IPS-NIHi7 (cell line): ENCODE data around the gene RABAC1.

ENCODE experiments used
- DNase-seq: peaks from one replicate; pipeline ENCODE4 v3.0.0; 2012; ENCODE audit warnings: mixed read lengths; ENCODE audit errors: extremely low spot score

RABAC1 gene

GRCh38 chr19:41928754-41929535, 30.2 kb downstream of the RABAC1 start:
- no peak for DNase-seq

DNA sequence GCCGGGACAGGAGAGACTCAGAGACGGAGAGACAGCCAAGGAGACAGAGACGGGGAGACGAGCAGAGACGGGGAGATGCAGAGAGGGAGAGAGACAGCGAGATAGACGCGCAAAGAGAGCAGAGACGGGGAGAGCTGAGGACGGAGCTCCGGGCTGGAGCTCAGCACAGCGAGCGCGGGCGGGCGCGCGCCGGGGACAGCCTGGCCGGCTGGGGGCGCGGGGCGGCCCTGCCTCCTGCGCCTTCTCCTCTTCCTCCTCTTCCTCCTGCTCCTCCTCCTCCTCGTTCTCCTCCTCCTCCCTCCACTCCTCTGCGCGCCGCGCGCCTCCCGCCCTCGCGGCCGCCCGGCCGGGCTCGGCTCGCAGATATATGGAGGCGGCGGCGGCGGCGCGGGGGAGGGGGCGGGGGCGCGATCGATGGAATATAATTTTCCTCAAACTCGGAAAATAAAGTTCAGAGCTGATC, 30.9 kb downstream of the RABAC1 start, which contains the start of gene ERFL:
Gene ERFL (minus strand): TSS at position 229 of the 463 bp plus-strand sequence. CDS start 15,530 bp downstream, outside the sequence.
- DNase-seq, result no peak

GRCh38 chr19:41927497-41928192, 31.5 kb downstream of the RABAC1 start:
- DNase-seq, result peak; percentile 70

- DNase-seq, result no peak
Measured at GRCh38 chr19:41926763-41927496, 32.2 kb downstream of the RABAC1 start.

DNA sequence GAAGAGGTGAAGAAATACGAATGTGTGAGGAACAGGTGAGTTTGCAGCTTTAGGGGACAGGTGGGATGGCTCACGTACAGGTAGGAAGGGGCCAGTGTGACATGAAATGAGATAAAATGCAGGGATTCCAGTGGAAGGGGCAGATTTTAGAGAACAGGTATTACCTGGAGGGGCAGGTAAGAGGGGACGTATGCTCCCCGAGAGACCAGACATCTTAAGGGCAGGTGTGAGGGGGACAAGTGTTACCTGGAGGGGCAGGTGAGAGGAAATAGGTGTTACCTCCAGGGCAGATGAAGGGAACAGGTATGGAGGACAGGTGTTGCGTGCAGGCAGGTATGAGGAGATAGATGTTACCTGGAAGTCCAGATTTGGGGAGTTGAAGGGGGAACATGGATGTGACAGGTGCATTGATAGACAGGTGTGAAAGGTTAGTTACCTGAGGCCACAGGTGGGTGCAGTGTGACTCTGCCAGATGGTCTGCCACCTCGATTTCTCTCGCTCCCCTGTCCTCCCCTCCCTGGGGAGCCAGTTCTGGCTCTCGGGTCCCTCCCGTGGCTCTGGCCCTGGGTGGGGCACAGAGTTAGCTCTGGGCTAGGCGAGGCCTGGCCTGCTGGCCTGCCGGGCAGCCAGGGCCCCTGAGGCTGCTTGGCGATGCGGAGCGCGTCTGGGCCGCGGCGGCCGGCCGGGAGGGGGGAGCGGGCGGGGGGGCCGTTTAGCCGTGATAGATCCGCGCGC, 32.9 kb downstream of the RABAC1 start:
- no peak for DNase-seq

GRCh38 chr19:41925208-41926003, 33.7 kb downstream of the RABAC1 start:
- no peak for DNase-seq

GRCh38 chr19:41924151-41925145, 34.7 kb downstream of the RABAC1 start:
- DNase-seq, result no peak

GRCh38 chr19:41923045-41923788, 35.9 kb downstream of the RABAC1 start:
- DNase-seq, result no peak

DNA sequence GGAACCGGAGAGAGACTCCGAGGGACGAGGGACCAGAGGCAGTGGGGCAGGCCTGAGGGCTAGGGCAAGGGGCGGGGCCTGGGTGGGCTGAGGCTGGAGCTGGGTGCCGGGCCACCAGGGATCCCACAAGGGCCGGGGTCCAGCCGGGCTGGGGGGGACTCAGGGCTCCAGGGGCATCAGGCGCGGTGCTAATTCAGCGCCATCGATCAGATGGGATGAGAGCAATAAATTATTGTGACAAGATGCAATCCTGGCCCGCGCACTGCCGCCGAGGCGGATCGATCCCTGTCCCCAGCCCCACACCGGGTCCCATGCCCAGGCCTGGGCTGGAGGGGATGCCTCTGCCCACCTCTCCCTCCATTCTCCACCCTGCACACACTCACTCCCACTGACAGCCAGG, 36.5 kb downstream of the RABAC1 start:
- no peak for DNase-seq

DNA sequence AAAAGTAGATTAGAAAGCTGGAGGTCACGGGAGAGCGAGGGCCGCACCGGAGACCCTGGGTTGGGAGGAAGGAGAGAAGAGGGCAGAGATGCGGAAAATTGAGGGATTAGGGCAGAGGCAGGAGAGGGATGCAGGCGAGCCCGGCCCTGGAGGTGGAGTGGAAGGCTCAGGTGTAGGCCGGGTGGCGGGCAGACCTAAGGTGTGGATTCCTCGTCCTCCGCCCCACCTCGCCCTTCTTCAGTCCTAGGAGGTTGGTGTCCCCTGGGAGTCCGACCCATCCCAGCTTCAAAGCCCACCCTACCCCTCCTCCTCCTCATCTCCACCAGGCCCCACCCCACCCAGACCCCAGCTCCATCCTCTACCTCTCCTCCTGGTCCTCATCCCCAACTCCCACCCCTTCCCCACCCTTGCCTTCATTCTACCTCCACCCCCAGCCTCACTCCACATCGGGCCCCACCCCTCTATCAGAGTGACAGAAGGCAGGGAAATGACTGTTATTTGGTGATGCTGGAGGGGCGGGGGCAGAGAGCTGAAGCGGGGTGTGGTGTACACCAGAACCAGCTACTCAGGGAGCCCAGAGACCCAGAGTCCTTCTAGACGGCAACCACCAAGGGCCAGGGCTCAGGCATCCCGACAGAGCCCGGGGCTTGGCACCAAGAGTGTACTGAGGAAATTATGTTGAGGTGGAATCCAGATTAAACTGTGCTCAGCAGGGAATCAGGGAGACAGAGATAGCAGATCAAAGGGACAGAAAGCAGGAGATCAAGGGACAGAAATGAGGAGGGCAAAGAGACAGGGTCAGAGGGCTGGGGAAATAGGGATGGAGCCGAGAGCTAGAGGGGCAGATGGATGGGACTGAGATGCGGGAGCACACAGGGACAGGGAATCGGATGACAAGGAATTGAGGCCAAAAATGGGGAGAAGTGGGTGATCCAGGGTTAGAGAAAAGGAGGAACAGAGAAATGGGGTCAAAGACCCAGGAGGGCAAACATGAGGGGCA, 37.2 kb downstream of the RABAC1 start:
- no peak for DNase-seq

DNA sequence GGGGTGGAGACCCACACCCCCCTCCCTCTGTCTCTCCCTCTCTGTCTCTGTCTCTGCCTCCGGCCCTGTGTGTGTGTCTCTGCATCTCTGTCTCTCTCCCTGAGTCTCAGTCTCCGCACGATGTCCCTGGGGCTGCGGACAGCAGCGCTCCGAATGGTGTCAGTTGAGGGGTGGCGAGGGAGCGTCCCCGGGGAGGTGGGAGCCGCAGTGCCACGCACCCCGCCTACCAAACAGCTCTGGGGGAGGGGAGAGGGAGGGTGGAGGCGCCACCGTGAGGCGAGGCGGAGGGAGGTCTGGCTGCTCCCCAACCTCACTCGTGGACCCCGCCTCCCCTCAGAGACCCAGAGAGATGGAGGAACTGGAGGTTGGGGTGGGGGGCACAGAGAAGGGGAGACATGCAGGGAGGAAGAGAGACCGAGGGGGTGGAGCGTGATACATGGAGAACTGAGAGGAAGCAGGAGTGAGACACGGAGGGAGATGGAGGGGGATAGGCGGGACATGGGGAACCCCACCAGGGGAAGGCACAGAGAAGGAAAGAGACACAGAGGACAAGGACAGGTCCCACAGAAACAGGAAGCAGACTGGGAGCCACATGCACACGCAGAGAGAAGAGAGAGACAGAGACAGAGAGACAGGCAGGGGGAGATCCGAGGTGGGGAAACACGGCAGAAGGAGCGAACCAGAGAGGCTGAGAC, 38.1 kb downstream of the RABAC1 start:
- DNase-seq, result no peak

- DNase-seq, result no peak
Measured at GRCh38 chr19:41919948-41920712, 39.0 kb downstream of the RABAC1 start.

GRCh38 chr19:41918653-41919244, 40.4 kb downstream of the RABAC1 start:
- no peak for DNase-seq

DNA sequence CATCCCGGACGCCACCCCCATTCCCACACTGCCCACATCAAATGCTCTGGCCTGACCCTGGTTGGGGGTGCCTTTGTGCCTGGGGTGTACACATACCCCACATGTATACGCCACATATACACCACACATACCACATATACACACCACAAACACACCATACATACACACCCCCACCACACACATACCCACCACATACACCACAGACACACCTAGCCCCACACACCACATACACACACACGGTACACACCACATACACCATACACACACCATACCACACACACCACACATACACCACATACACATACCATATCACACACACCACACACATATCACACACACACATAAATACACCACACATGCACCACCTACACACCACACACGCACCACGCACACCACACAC, 41.0 kb downstream of the RABAC1 start:
- no peak for DNase-seq

DNA sequence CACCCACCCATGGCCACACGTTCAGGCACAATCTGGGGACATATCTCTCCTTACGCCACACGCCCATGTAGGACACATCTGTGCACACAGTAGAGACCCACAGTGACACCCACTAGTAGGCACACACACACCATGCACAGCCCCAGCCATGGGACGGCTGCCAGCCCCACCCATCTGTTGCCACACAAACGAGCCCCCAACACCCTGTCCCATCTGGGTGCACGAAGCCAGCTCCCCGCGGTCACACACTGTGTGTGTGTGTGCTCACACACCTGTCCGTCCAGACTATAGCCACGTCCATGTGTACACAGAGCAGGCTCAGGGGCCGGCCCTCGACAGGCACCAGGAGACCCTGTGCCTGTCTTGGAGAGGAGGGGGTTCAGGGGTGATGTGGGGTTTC, 41.4 kb downstream of the RABAC1 start:
- no peak for DNase-seq
